IgD-negative memory B cell (primary cell): ENCODE data around the gene CD6. TPM values are rescaled to one million over a fixed set of nuclear protein-coding genes. Genes with fewer than 3 reads are reported as not detected.

Experiments used
- H3K27ac Mint-ChIP-seq, 3 donors: one replicate each; pipeline ENCODE4 v1.8.0; 2020 to 2022; ENCODE audit warnings: mild to moderate bottlenecking in 3 of 3, mixed read lengths in 3 of 3, moderate library complexity in 1 of 3
- H3K27me3 Mint-ChIP-seq: one replicate; pipeline ENCODE4 v1.8.0; 2021; ENCODE audit warnings: mixed read lengths
- H3K36me3 Mint-ChIP-seq: one replicate; pipeline ENCODE4 v1.8.0; 2020; ENCODE audit warnings: mild to moderate bottlenecking, mixed read lengths
- H3K4me1 Mint-ChIP-seq, 3 donors: one replicate each; pipeline ENCODE4 v1.8.0; 2020 to 2022; ENCODE audit warnings: mixed read lengths in 3 of 3, mild to moderate bottlenecking in 1 of 3
- H3K4me3 Mint-ChIP-seq, 4 donors: one replicate each; pipeline ENCODE4 v1.8.0; 2020 to 2022; ENCODE audit warnings: mild to moderate bottlenecking in 4 of 4, mixed read lengths in 4 of 4, moderate library complexity in 3 of 4
- H3K9me3 Mint-ChIP-seq, 3 donors: one replicate each; pipeline ENCODE4 v1.8.0; 2020 to 2021; ENCODE audit warnings: mixed read lengths in 3 of 3, mild to moderate bottlenecking in 1 of 3
- polyA plus RNA-seq: library from polyadenylated mRNA; unstranded; fragments of 300-500 nt; fragmentation: Illumina TruSeq; gene quantifications from one replicate; pipeline ENCODE4 v1.2.3, GENCODE V29; 2021

The CD6 gene
- polyA plus RNA-seq, 1 donor from 2014 or later = 8.6 TPM

- Mint-ChIP-seq H3K4me1 (peaks cover 30 to 34% (median 31%) of the 10 kb centered on the region in 3 donors), H3K27ac (peak overlapping the region in 2 of 3 donors; percentile 39 to 99), H3K27me3 (no peaks in the 10 kb centered on the region), H3K4me3 (peak overlapping the region in 1 of 4 donors; percentile 85), H3K36me3 (no peaks in the 10 kb centered on the region), H3K9me3 (no peaks in the 10 kb centered on the region)
These were observed 41.1 kb upstream of the CD6 start for GRCh38 chr11:60930394-60930793.

GRCh38 chr11:60931917-60932316, 39.6 kb upstream of the CD6 start:
- Mint-ChIP-seq H3K4me1 (peaks cover 25 to 29% (median 29%) of the 10 kb centered on the region in 3 donors), H3K27ac (peak overlapping the region; percentile 94 to 99 (median 97)), H3K36me3 (no peaks in the 10 kb centered on the region), H3K27me3 (no peaks in the 10 kb centered on the region), H3K9me3 (peaks cover 0 to under 1% (median 0%) of the 10 kb centered on the region in 3 donors), H3K4me3 (peak overlapping the region; percentile 60 to 93 (median 84))

- Mint-ChIP-seq H3K4me1 (peaks cover 25 to 29% (median 29%) of the 10 kb centered on the region in 3 donors), H3K9me3 (peaks cover 0 to 2% (median 0%) of the 10 kb centered on the region in 3 donors), H3K4me3 (peak overlapping the region; percentile 60 to 85 (median 77)), H3K27me3 (no peaks in the 10 kb centered on the region), H3K36me3 (no peaks in the 10 kb centered on the region), H3K27ac (peak overlapping the region; percentile 78 to 99 (median 94))
These were observed 38.7 kb upstream of the CD6 start for GRCh38 chr11:60932605-60933356.

GRCh38 chr11:60933416-60934123, 37.9 kb upstream of the CD6 start:
- Mint-ChIP-seq H3K36me3 (no peaks in the 10 kb centered on the region), H3K27me3 (no peaks in the 10 kb centered on the region), H3K27ac (peak overlapping the region; percentile 23 to 99 (median 94)), H3K9me3 (peaks cover 0 to 2% (median 0%) of the 10 kb centered on the region in 3 donors), H3K4me1 (peaks cover 25 to 29% (median 29%) of the 10 kb centered on the region in 3 donors), H3K4me3 (peak overlapping the region in 2 of 4 donors; percentile 9 to 66)

- peaks cover 0 to 2% (median 0%) of the 10 kb centered on the region in 3 donors for H3K9me3 Mint-ChIP-seq
- H3K4me1 Mint-ChIP-seq = peaks cover 25 to 29% (median 29%) of the 10 kb centered on the region in 3 donors
- H3K27me3 Mint-ChIP-seq = no peaks in the 10 kb centered on the region
- peak overlapping the region in 1 of 4 donors; percentile 9 for H3K4me3 Mint-ChIP-seq
- no peaks in the 10 kb centered on the region for H3K36me3 Mint-ChIP-seq
- H3K27ac Mint-ChIP-seq = peak overlapping the region; percentile 73 to 99 (median 94)
These were observed 37.2 kb upstream of the CD6 start for GRCh38 chr11:60934124-60934789.

GRCh38 chr11:60934790-60935605, 36.5 kb upstream of the CD6 start:
- H3K27me3 Mint-ChIP-seq = no peaks in the 10 kb centered on the region
- H3K4me3 Mint-ChIP-seq = peak overlapping the region in 2 of 4 donors; percentile 56
- peak overlapping the region; percentile 85 to 89 (median 86) for H3K27ac Mint-ChIP-seq
- peaks cover 0 to 2% (median 0%) of the 10 kb centered on the region in 3 donors for H3K9me3 Mint-ChIP-seq
- H3K4me1 Mint-ChIP-seq = peaks cover 25 to 27% (median 25%) of the 10 kb centered on the region in 3 donors
- H3K36me3 Mint-ChIP-seq = peaks cover 3% of the 10 kb centered on the region

- Mint-ChIP-seq H3K4me1 (peaks cover 22 to 25% (median 24%) of the 10 kb centered on the region in 3 donors), H3K9me3 (peaks cover 0 to 2% (median 0%) of the 10 kb centered on the region in 3 donors), H3K27me3 (no peaks in the 10 kb centered on the region), H3K27ac (peak overlapping the region; percentile 85 to 89 (median 86)), H3K4me3 (peak overlapping the region in 2 of 4 donors; percentile 56), H3K36me3 (peaks cover 3% of the 10 kb centered on the region)
These were observed 35.6 kb upstream of the CD6 start for GRCh38 chr11:60935676-60936442.

- H3K27me3 Mint-ChIP-seq = no peaks in the 10 kb centered on the region
- H3K27ac Mint-ChIP-seq = peak overlapping the region in 1 of 3 donors; percentile 85
- H3K4me3 Mint-ChIP-seq = no peak overlapping the region
- H3K36me3 Mint-ChIP-seq = peaks cover 4% of the 10 kb centered on the region
- H3K9me3 Mint-ChIP-seq = peaks cover 0 to 2% (median 0%) of the 10 kb centered on the region in 3 donors
- H3K4me1 Mint-ChIP-seq = peaks cover 22 to 24% (median 23%) of the 10 kb centered on the region in 3 donors
These were observed 34.9 kb upstream of the CD6 start for GRCh38 chr11:60936467-60937143.

- H3K27me3 Mint-ChIP-seq = no peaks in the 10 kb centered on the region
- H3K4me1 Mint-ChIP-seq = peaks cover 20 to 24% (median 23%) of the 10 kb centered on the region in 3 donors
- H3K27ac Mint-ChIP-seq = no peak overlapping the region
- H3K9me3 Mint-ChIP-seq = peaks cover 0 to 2% (median 0%) of the 10 kb centered on the region in 3 donors
- H3K4me3 Mint-ChIP-seq = no peak overlapping the region
- H3K36me3 Mint-ChIP-seq = peaks cover 4% of the 10 kb centered on the region
These were observed 34.3 kb upstream of the CD6 start for GRCh38 chr11:60937144-60937527.

- Mint-ChIP-seq H3K36me3 (peaks cover 4% of the 10 kb centered on the region), H3K27ac (no peak overlapping the region), H3K4me3 (no peak overlapping the region), H3K27me3 (no peaks in the 10 kb centered on the region), H3K4me1 (peaks cover 14 to 26% (median 24%) of the 10 kb centered on the region in 3 donors), H3K9me3 (peaks cover 0 to 2% (median 0%) of the 10 kb centered on the region in 3 donors)
These were observed 33.7 kb upstream of the CD6 start for GRCh38 chr11:60937811-60938210.

GRCh38 chr11:60938500-60938899, 33.0 kb upstream of the CD6 start:
- Mint-ChIP-seq H3K27ac (peak overlapping the region in 2 of 3 donors; percentile 47 to 71), H3K4me1 (peaks cover 18 to 28% (median 24%) of the 10 kb centered on the region in 3 donors)

GRCh38 chr11:60939301-60939700, 32.2 kb upstream of the CD6 start:
- peaks cover 7% of the 10 kb centered on the region for H3K36me3 Mint-ChIP-seq
- peaks cover 17 to 30% (median 24%) of the 10 kb centered on the region in 3 donors for H3K4me1 Mint-ChIP-seq
- no peak overlapping the region for H3K4me3 Mint-ChIP-seq
- peak overlapping the region in 1 of 3 donors; percentile 42 for H3K27ac Mint-ChIP-seq
- peaks cover 0 to 2% (median 0%) of the 10 kb centered on the region in 3 donors for H3K9me3 Mint-ChIP-seq
- no peaks in the 10 kb centered on the region for H3K27me3 Mint-ChIP-seq

More at GRCh38 chr11:60938500-60938899, 33.0 kb upstream of the CD6 start:
- H3K4me3 Mint-ChIP-seq = no peak overlapping the region
- no peaks in the 10 kb centered on the region for H3K27me3 Mint-ChIP-seq
- peaks cover 0 to 2% (median 0%) of the 10 kb centered on the region in 3 donors for H3K9me3 Mint-ChIP-seq
- H3K36me3 Mint-ChIP-seq = peaks cover 4% of the 10 kb centered on the region

GRCh38 chr11:60939855-60940254, 31.6 kb upstream of the CD6 start:
- Mint-ChIP-seq H3K27me3 (no peaks in the 10 kb centered on the region), H3K36me3 (peaks cover 9% of the 10 kb centered on the region), H3K4me1 (peaks cover 19 to 34% (median 22%) of the 10 kb centered on the region in 3 donors), H3K4me3 (no peak overlapping the region), H3K9me3 (peaks cover 0 to 2% (median 0%) of the 10 kb centered on the region in 3 donors), H3K27ac (peak overlapping the region in 2 of 3 donors; percentile 42 to 84)
